ENCODE results near the gene ABI3. TPM values are rescaled to one million over a fixed set of nuclear protein-coding genes. Genes with fewer than 3 reads are reported as not detected.

The ABI3 gene
- total RNA-seq, 1 donor from 2014 or later, result 11.0 TPM

DNA sequence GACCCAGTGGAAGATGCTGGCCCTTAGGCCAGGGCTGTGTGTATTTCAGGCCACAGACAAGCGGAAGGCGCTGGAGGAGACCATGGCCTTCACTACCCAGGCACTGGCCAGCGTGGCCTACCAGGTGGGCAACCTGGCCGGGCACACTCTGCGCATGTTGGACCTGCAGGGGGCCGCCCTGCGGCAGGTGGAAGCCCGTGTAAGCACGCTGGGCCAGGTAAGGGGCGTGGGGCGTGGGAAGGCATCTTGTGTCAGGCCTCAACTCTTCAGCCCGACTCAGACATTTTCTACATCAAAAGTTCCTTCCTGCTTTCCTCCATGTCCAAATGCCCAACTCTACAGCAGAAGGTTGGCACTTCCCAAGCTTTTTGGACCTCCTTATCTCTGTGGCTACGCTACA is 6.0 kb downstream of the ABI3 start:
- Histone ChIP-seq H3K36me3 (no peaks in the 10 kb centered on the region), H3K27me3 (no peaks in the 10 kb centered on the region), H3K9me3 (no peaks in the 10 kb centered on the region), H3K4me1 (peaks cover 27% of the 10 kb centered on the region), H3K4me3 (no peak overlapping the region), H3K27ac (peak overlapping the region; percentile 0)
- TF ChIP-seq POLR2AphosphoS5 (IDR thresholded peaks at IDR 0.05; ENCODE audit: insufficient read depth in 1 of 2, low read depth in 1 of 2), result no peak
- no peak for TF ChIP-seq POLR2A (IDR thresholded peaks at IDR 0.05)
- TF ChIP-seq, protein P1, sequence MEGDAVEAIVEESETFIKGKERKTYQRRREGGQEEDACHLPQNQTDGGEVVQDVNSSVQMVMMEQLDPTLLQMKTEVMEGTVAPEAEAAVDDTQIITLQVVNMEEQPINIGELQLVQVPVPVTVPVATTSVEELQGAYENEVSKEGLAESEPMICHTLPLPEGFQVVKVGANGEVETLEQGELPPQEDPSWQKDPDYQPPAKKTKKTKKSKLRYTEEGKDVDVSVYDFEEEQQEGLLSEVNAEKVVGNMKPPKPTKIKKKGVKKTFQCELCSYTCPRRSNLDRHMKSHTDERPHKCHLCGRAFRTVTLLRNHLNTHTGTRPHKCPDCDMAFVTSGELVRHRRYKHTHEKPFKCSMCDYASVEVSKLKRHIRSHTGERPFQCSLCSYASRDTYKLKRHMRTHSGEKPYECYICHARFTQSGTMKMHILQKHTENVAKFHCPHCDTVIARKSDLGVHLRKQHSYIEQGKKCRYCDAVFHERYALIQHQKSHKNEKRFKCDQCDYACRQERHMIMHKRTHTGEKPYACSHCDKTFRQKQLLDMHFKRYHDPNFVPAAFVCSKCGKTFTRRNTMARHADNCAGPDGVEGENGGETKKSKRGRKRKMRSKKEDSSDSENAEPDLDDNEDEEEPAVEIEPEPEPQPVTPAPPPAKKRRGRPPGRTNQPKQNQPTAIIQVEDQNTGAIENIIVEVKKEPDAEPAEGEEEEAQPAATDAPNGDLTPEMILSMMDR (IDR thresholded peaks at IDR 0.05), result no peak
- intact Hi-C loops (cut with DNase I), result no loop called here
- DNase-seq (ENCODE audit: extremely low spot score in 2 of 2), result no peak

DNA sequence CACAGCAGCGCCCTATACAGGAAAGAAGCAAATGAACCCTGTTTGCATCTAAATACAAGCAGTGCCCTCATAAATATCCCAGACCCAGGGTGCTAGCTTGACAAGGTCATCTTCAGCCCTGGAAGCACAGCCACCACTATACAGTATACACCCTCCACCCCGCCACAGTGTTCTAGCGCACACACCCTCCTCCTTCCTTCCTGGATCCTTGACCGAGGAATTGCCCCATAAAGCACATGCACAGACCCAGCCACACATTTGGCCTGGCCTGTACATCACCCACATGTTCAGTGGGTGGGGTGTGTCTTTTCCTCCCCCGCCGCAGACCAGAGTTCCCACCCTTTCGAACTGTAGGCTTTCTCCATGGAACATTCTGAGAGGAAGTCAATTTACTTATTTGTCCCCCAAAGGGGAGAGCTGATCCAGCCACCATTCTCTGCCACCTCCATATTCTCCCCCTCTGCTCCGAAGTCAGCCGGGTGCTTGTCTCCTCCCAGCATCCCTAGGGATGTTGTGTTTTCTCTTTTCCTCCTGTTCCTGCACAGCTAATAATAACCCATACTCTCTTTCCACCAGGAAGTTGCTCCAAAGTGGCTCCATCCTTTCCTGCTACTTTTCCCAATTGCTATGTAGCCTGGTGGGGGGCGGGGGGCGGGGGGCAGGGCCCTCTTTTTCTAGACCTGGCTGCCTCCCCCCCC is 6.6 kb downstream of the ABI3 start:
- intact Hi-C loops (cut with DNase I), result no loop called here
- Histone ChIP-seq H3K27me3 (no peaks in the 10 kb centered on the region), H3K4me1 (peaks cover 27% of the 10 kb centered on the region), H3K4me3 (no peak overlapping the region), H3K27ac (peak overlapping the region; percentile 21), H3K36me3 (no peaks in the 10 kb centered on the region), H3K9me3 (no peaks in the 10 kb centered on the region)
- TF ChIP-seq POLR2A (IDR thresholded peaks at IDR 0.05) (no peak), POLR2AphosphoS5 (IDR thresholded peaks at IDR 0.05; ENCODE audit: insufficient read depth in 1 of 2, low read depth in 1 of 2) (peak in 1 of 2 donors; percentile 32)
- TF ChIP-seq, protein P1 (IDR thresholded peaks at IDR 0.05), result no peak
- no peak for DNase-seq (ENCODE audit: extremely low spot score in 2 of 2)

DNA sequence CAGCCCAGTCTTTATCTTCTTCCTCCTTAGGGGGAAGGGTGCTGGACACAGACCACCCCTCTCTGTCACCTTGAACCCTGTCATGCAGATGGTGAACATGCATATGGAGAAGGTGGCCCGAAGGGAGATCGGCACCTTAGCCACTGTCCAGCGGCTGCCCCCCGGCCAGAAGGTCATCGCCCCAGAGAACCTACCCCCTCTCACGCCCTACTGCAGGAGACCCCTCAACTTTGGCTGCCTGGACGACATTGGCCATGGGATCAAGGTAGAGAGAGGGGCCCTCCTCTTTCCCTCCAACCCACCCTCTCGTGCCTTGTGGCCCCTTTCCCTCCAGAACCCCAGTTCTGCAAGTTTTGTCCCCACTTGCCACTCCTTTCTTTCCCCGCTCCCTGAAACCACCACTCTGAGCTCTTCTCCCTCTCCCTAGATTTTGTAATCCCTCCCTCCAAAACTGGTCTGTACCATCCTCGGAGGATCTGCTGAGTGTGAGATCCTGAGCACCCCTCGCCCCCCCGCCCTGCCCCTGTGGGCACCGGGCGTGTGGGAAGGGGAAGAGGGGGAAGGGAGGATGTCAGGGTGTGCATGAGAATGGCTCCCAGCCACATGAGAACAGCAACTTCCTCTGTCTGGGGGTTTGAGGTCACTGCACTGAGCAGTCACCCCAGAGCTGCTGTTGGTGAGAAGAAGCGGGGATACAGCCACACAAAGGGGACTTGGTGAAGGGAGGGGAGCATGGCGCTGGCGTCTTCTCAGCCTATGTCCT is 7.3 kb downstream of the ABI3 start:
- no peaks in the 10 kb centered on the region for H3K27me3 ChIP-seq
- H3K36me3 ChIP-seq, result no peaks in the 10 kb centered on the region
- no peak overlapping the region for H3K4me3 ChIP-seq
- intact Hi-C loops (cut with DNase I), result no loop called here
- TF ChIP-seq POLR2A (IDR thresholded peaks at IDR 0.05) (no peak), POLR2AphosphoS5 (IDR thresholded peaks at IDR 0.05; ENCODE audit: insufficient read depth in 1 of 2, low read depth in 1 of 2) (peak in 1 of 2 donors; percentile 74)
- TF ChIP-seq, protein P1 (IDR thresholded peaks at IDR 0.05), result no peak
- H3K4me1 ChIP-seq, result peaks cover 27% of the 10 kb centered on the region
- no peaks in the 10 kb centered on the region for H3K9me3 ChIP-seq
- DNase-seq (ENCODE audit: extremely low spot score in 2 of 2), result no peak
- H3K27ac ChIP-seq, result peak overlapping the region; percentile 21

DNA sequence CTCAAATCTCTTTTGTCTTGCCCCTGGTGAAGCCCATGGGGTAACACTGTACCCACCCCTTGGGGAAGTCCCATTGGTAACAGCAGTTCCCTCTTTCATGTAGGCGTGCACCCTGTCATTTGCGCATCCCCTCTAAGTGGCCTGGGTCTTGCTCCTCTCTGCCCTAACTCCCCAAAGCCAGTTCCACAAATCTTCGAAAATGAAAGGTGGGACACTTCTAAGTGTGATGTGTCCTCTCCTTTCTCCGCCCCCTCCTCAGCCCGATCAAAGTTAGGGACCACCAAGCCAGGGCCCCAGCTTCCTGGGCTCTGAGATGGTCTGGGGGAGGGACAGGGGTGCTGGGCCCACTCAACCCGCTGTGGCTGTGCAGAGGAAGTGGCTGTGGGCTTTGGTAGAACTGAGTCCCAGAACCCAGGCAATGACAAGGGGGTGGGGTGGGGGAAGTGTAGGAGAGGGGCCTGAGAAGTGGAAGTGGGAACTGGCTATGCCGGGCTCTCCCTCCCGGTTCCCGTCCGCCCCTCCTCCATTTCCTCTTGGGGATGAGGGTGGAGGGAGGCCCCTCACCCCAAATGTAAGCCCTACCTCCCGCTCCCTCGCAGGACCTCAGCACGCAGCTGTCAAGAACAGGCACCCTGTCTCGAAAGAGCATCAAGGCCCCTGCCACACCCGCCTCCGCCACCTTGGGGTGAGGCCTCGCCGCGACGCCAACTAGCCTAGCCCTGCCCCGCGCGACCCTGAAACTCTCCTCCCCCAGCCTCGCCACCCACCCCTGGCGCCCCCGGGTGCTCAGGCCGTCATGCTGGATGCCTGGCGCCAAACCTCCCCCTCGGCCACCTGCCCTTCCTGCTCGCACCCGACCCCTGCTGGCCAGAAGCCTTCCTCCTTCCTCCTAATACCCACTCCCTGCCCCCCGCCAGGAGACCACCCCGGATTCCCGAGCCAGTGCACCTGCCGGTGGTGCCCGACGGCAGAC is 8.7 kb downstream of the ABI3 start:
- intact Hi-C loops (cut with DNase I), result no loop called here
- H3K9me3 ChIP-seq, result no peaks in the 10 kb centered on the region
- TF ChIP-seq POLR2A (IDR thresholded peaks at IDR 0.05) (no peak), POLR2AphosphoS5 (IDR thresholded peaks at IDR 0.05; ENCODE audit: insufficient read depth in 1 of 2, low read depth in 1 of 2) (no peak)
- TF ChIP-seq, protein P1 (IDR thresholded peaks at IDR 0.05), result no peak
- no peak for DNase-seq (ENCODE audit: extremely low spot score in 2 of 2)
- peaks cover 37% of the 10 kb centered on the region for H3K4me1 ChIP-seq
- no peaks in the 10 kb centered on the region for H3K36me3 ChIP-seq
- H3K27ac ChIP-seq, result no peak overlapping the region
- H3K27me3 ChIP-seq, result peaks cover 6% of the 10 kb centered on the region
- no peak overlapping the region for H3K4me3 ChIP-seq
